KMS-11 (cell line): ENCODE data around the gene FGF12.
"Not testable (repeated sequence)": the region's sequence is repeated elsewhere in the genome, so short reads cannot be mapped to it uniquely, and the experiment has no call there.

Experiments used
- H2AFZ ChIP-seq: fragments of 200-600 bp; sonication (generic); 2 replicates; pipeline ENCODE4 v1.6.1; 2016; ENCODE audit warnings: antibody characterized with exemption, mixed run types, low read depth
- H3K27ac ChIP-seq: fragments of 200-600 bp; sonication (generic); 2 replicates; pipeline ENCODE4 v1.6.1; 2016; ENCODE audit warnings: mild to moderate bottlenecking, mixed run types
- H3K27me3 ChIP-seq: fragments of 200-600 bp; sonication (generic); 2 replicates; pipeline ENCODE4 v1.6.1; 2017; ENCODE audit warnings: mild to moderate bottlenecking, low read depth, mixed run types, moderate library complexity; ENCODE audit not compliant: insufficient read depth
- H3K36me3 ChIP-seq: fragments of 200-600 bp; sonication (generic); 2 replicates; pipeline ENCODE4 v1.6.1; 2017; ENCODE audit warnings: mild to moderate bottlenecking, mixed run types; ENCODE audit not compliant: insufficient read depth
- H3K4me1 ChIP-seq: fragments of 200-600 bp; sonication (generic); 2 replicates; pipeline ENCODE4 v1.6.1; 2016; ENCODE audit warnings: mild to moderate bottlenecking, low read depth, mixed run types; ENCODE audit not compliant: poor library complexity, severe bottlenecking
- H3K4me2 ChIP-seq: fragments of 200-600 bp; sonication (generic); 2 replicates; pipeline ENCODE4 v1.7.0; 2016; ENCODE audit warnings: mild to moderate bottlenecking, mixed run types
- H3K4me3 ChIP-seq: fragments of 200-600 bp; sonication (generic); IDR thresholded peaks from 2 replicates; pipeline ENCODE4 v1.6.1; 2017; ENCODE audit warnings: low read depth, low read length, mixed read lengths; ENCODE audit not compliant: insufficient read depth
- H3K79me2 ChIP-seq: fragments of 200-600 bp; sonication (generic); 2 replicates; pipeline ENCODE4 v1.6.1; 2016; ENCODE audit warnings: low read depth, mixed run types; ENCODE audit not compliant: insufficient read depth
- H3K9ac ChIP-seq: fragments of 200-600 bp; sonication (generic); 2 replicates; pipeline ENCODE4 v1.6.1; 2016; ENCODE audit warnings: mild to moderate bottlenecking, mixed run types
- H4K20me1 ChIP-seq: fragments of 200-600 bp; sonication (generic); 2 replicates; pipeline ENCODE4 v1.6.1; 2016; ENCODE audit warnings: mild to moderate bottlenecking, mixed run types; ENCODE audit not compliant: insufficient read depth
- CTCF ChIP-seq: fragments of 200-600 bp; sonication (generic); conservative IDR thresholded peaks from 2 replicates; pipeline ENCODE4 v1.6.1; 2017; ENCODE audit warnings: low read depth, mild to moderate bottlenecking, antibody characterized with exemption, low read length, moderate library complexity, mixed read lengths

FGF12 gene

GRCh38 chr3:192715126-192715525, 12.2 kb downstream of the FGF12 start:
- Histone ChIP-seq H3K4me3 (no peak overlapping the region), H3K36me3 (no peaks in the 10 kb centered on the region), H3K4me1 (no peaks in the 10 kb centered on the region), H3K79me2 (no peaks in the 10 kb centered on the region), H3K4me2 (no peak overlapping the region), H2AFZ (no peak overlapping the region), H3K27me3 (no peaks in the 10 kb centered on the region), H4K20me1 (no peaks in the 10 kb centered on the region), H3K9ac (no peak overlapping the region), H3K27ac (no peak overlapping the region)
- no peak for TF ChIP-seq CTCF

- H2AFZ ChIP-seq, H3K9ac ChIP-seq, H3K4me2 ChIP-seq, H3K4me3 ChIP-seq, H4K20me1 ChIP-seq, H3K27ac ChIP-seq, H3K36me3 ChIP-seq, H3K4me1 ChIP-seq, H3K27me3 ChIP-seq, H3K79me2 ChIP-seq: not testable (repeated sequence)
Measured at GRCh38 chr3:192711126-192711525, 16.2 kb downstream of the FGF12 start.

DNA sequence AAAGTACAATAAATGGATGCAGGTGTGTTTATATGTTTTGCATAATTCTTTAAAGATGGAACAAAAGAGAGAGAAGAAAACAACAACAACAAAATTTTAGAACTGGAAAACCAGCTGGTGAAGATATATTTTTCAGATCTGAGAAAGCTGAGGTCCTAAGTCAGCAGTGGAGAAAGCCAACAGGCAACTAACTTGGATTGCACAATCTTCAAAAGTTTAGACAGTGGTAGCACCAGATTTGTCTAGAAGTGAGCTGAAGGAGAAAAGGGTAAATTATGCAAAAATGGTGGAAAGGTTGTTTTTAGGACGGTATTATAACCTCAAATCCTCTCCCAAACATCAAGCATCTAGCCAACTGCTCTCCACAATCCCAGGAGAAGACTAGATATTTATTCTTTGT, 17.0 kb downstream of the FGF12 start:
- no peak for TF ChIP-seq CTCF
- no peak overlapping the region for H2AFZ ChIP-seq
- H3K4me2 ChIP-seq: no peak overlapping the region
- no peaks in the 10 kb centered on the region for H3K36me3 ChIP-seq
- H3K27me3 ChIP-seq: no peaks in the 10 kb centered on the region
- no peak overlapping the region for H3K9ac ChIP-seq
- no peaks in the 10 kb centered on the region for H3K79me2 ChIP-seq
- H4K20me1 ChIP-seq: no peaks in the 10 kb centered on the region
- H3K4me3 ChIP-seq: no peak overlapping the region
- H3K4me1 ChIP-seq: no peaks in the 10 kb centered on the region
- no peak overlapping the region for H3K27ac ChIP-seq

DNA sequence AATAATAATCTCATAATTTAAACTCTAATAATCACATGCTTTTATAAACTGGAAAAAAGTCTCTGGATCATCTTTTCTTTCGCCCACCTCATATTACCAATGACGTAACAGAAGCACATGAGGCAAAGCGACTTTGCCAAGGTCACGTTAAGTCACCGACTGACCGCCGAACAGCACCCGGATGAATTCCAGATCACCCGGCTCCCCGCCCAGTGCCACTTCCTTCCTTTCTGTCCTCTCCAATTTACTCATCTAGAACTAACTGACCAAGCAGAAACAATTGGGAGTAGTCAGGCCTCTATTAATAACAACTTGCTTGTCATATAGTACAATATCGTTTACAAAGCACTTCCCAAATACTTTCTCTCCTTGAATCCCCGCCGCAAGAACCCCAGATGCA, 21.1 kb downstream of the FGF12 start:
- no peaks in the 10 kb centered on the region for H3K36me3 ChIP-seq
- no peaks in the 10 kb centered on the region for H3K79me2 ChIP-seq
- H3K4me2 ChIP-seq: no peak overlapping the region
- no peak overlapping the region for H3K4me3 ChIP-seq
- H3K27ac ChIP-seq: no peak overlapping the region
- no peaks in the 10 kb centered on the region for H4K20me1 ChIP-seq
- H3K27me3 ChIP-seq: no peaks in the 10 kb centered on the region
- no peak for TF ChIP-seq CTCF
- no peak overlapping the region for H2AFZ ChIP-seq
- no peak overlapping the region for H3K9ac ChIP-seq
- no peaks in the 10 kb centered on the region for H3K4me1 ChIP-seq

- Histone ChIP-seq H3K9ac (no peak overlapping the region), H3K36me3 (no peaks in the 10 kb centered on the region), H2AFZ (no peak overlapping the region), H3K4me2 (no peak overlapping the region), H3K79me2 (no peaks in the 10 kb centered on the region), H3K27ac (no peak overlapping the region), H3K4me1 (no peaks in the 10 kb centered on the region), H3K4me3 (no peak overlapping the region), H4K20me1 (no peaks in the 10 kb centered on the region), H3K27me3 (no peaks in the 10 kb centered on the region)
- no peak for TF ChIP-seq CTCF
Measured at GRCh38 chr3:192700885-192701284, 26.5 kb downstream of the FGF12 start.
